Measurements from ENCODE around the gene COL6A2. TPM values are rescaled to one million over a fixed set of nuclear protein-coding genes. Genes with fewer than 3 reads are reported as not detected.
"Not testable (repeated sequence)": the region's sequence is repeated elsewhere in the genome, so short reads cannot be mapped to it uniquely, and the experiment has no call there.

Gene COL6A2
- polyA plus RNA-seq, 1 donor = 584 TPM

DNA sequence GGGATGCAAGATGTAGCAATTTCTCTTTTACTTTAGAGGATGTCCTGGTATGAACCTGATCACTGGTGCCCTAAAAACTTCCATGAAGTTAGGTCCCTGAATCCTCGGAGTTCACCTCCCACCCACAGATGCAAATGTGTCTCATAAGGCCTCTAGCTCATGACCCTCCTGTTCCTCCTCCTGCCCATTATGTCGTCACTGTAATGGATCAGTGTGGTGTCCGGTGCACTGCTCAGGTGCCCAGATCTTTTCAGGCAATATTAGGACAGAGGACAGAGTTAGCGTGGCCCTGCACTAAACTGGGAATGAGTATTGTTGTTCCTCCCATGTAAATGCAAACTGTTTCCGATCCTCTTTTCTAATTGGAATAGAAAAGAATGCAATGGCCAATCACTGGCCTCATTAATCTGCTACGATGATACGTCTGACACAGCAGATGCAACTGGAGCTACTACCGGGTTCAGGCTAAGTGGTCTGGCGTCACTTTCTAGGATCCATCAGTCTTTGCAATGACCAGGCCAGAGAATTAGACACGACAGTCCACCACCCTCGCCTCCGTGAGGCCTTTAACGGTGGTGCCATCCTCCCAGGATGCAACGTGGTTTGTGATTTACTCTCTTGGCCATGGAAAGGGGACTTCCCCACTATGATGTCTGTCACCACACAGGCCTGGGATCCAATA is 3.4 kb upstream of the COL6A2 start:
- DNase-seq = no peak

DNA sequence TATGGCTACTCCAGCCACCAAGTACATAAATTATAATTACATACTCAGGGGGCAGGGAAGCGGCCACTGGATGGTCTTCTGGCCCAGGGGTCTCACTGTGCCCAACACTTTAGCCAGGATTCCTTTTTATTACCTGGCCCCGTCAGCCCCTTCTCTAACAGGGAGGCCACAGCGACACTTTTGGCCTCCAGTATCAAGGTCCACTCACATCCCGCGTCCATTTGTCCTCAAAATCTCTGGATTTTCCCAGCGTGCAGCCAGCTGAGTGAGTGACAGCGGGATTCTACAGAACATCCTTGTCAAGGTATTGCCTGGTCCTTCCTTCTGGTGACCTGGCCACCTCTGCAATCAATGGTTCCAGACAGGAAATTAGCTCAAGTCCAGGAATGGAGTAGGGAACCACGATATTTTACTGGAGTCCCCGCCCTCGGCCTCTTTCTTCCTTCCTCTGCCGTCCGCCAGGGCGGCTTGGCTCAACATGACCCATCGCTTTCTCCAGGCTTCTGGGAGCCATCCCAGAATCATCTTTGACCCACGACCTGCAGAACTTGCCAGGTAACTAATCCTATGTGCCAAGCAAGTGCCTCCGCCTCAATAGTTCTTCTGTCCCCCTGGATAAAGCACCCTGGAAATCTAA is 2.7 kb upstream of the COL6A2 start:
- DNase-seq = no peak

DNA sequence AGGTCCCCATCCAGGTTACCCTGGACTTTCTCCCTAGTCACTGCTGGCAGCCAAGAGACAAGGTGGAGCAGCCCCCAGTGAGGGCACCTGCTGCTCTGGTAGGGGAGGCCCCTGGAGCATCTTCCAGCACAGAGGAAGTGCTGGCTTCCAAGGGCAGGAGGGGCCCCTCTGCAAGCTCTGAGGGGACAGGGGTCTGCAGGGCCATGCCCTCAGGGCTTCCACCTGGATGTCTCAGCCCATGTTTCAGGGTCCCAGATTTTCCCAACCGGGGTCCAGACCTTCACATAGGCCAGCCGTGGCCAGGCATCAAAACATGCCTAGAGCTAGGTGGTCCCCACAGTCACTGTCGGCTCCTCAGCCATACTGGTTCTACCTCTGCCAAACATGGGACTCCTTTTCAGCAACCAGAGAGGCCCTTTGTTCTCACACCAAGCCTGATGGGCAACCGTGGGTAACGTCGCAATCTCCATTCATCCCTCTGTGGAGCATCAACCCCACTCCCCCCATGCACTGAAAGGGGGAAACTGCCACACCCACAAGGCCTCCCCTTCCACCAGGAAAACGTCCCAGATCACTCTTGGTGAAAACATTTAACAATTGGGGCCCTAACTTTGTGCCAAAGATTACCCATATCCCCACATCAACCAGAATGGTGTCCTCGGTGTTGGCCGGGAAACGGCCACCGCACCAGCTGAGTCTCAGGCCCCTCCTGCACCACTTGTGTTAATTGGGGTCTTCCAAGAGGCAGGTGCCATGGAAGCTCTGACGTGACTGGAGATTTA is 1.9 kb upstream of the COL6A2 start:
- no peak for DNase-seq

DNA sequence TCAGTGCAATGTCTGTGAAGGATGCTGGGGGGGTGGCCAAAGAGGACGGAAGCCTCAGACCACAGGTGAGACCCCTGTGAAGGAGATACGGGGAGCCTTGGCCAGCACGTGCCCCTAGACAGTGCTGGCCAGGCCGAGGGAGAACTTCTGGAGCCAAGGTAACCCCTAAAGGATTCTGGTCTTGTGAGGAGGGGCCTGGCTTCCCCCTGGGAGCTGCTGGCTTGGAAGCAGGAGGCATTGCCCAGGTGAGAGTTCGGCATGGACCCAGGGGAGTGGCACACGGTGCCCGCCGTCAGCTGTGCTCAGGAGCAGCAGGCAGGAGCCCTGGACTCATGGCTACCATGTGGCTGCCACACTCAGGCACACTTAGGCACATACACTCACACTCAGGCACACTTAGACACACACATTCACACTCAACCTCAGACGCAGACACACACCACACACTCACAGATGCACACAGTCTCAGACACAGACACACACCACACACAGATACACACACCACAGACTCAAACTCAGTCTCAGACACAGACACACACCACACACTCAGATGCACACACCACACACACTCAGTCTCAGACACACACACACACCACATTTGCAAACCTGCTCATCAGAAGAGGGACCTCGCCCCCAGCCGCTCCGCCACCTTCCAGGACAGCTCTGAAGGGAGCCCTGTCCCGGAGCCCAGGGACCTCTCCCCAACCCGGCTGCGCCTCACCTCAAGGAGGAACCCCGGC is 1.1 kb upstream of the COL6A2 start:
- no peak for DNase-seq

DNA sequence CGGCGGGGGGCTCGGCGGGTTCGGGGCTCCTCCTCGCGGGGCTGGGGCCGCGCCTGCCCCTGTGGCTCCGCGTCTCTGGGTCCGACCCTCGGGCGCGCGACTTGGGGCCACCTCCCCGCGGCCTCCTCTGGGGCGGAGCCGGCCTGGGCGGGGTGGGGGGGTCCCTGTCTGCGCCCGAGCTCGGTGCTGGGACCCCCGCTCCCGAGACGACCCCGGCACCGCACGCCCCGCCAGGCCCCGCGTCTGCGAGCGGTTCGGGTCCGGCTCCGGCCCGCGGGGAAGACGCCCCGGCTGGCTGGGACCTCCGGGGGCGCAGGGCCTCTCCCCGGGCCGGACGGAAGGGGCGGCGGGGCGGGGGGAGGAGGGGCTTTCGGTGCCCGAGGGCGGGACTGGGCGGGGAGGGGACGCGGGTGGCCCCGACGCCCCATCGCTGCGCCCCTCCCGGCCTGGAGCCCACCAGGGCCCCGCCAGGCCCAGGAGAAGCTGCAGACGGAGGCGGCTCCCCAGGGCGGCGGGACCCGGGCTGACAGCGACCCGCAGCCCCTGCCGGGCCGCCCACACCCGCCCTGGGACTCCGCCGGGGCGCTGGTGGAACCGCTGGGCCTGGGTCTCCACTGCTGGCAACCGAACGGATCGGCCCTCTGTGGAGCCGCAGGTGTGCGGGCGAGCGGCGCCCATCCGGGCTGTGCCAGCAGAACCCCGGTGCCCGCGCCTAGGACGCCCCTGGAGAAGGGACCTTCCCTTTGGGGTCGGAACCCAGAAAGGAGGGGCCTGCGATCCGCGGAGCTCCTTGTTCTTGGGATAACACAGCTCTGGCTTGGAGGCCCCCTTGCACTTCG is 610 bp downstream of the COL6A2 start:
- no peak for DNase-seq

DNA sequence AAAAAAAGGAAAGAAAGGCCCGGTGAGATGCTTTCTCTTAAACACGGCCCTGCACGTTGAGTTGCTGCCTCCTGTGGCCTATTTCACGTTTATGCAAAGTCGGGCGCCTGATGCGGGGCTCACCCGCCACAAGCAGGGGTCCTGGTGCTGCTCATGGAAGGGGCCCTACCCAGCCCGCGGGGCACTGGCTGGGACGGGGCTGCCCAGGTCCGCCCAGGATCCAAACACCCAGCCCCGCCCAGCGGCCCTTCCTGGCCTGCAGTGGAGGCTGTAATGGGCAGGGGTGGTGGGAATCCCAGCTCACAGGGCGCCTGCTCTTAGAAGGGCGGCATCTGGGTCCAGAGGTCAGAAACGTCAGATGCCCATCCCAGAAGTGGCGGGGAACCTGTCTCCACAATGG is 1.6 kb downstream of the COL6A2 start:
- no peak for DNase-seq

DNA sequence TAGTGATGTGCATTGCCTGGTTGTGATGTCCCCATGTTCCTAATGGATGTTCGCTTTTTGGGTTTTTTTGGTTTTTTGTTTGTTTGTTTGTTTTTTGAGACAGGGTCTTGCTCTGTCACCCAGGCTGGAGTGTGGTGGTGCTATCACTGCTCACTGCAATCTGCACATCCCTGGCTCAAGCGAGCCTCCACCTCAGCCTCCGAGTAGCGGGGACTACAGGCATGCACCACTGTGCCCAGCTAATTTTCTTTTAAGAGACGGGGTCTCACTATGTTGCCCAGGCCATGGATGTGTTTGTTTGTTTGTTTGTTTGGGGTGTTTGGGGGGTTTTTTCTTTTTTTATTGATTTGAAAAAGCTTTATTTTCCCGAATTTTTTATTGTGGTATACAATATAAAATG is 2.1 kb downstream of the COL6A2 start:
- no peak for DNase-seq

DNA sequence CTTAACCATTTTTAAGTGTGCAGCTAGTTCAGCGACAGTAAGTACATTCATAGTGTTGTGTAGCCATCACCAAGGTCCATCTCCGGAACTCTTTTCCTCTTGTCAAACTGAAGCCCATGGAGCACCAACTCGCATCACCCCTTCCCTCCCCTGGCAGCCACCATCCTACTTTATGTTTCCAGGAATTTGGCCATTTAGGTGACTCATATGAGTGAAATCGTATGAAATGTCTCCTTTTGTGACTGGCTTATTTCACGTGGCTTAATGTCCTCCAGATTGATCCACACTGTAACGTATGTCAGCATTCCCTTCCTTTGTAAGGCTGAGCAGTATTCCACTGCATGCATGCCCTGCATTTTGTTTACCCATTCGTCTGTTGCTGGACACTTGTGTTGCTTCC is 2.5 kb downstream of the COL6A2 start:
- DNase-seq = no peak

DNA sequence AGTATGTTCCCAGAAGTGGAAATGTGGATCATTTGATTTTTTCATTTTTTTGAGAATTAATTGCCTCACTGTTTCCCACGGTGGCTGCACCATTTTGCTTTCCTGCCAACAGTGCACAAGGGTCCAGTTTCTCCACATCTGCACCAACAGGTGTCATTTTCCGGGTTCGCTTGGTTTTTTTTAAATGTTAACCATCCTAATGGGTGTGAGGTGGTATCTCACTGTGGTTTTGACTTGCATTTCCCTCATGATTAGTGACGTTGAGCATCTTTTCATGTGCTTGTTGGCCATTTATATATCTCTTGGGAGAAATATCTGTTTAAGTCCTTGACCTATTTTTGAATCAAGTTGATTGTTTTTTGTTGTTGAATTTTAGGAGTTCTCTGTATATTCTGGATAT is 3.0 kb downstream of the COL6A2 start:
- DNase-seq = no peak

DNA sequence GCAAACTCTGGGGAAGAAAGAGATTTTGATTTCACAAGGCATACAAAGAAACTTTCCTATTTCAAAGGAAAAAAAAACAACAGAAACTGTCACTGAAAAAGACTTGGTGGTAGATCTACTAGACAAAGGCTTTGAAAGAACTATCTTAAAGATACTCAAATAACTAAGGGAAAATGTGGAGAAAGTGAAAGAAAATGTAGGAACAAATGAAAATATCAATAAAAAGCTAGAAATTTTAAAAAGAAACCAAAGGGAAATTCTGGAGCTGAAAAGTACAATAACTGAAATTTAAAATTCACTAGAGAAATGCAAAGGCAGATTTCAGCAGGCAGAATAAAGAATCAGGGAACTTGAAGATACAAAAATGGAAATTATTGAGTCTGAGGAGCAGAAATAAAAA is 6.2 kb downstream of the COL6A2 start:
- DNase-seq = no peak

DNA sequence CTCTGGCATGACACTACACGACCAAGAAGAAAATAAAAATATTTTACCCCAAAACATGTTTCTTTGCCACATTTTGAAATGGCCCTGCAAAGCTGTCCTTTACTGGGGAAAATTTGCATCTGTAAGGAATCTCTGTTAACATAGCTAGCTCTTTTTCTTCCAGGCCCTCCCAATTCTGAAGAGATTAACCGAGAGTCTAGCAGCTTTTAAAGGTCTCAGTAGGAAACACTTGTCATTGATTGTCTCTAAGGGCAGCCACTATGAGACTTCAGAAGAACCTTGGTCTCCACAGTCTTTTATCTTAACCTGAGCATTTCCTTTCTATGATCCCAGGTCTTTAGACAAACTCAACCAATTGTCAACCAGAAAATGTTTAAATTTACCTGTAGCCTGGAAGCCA is 9.5 kb downstream of the COL6A2 start:
- not testable (repeated sequence) for DNase-seq

DNA sequence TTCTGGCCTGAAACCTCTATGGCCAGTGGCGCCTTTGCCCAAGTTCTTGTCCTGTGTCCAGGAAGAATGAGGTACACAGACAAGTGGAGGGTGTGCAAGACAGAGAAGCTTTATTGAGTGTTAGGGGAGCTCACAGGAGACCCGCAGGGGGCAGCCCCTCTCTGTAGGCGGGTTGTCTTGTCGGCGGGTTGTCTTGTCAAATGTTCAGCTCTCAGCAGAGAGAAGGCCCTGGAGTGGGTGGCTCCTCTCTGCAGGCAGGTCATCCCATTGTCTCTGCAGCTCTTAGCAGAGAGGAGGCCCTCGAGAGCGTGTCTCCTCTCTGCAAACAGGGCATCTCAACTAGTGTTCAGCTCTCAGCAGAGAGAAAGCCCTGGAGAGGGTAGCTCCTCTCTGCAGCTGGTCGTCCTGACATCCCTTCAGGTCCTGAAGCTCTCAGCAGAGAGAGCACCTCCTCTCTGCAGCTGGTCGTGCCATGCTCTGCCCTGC is 11.0 kb downstream of the COL6A2 start:
- no peak for DNase-seq

DNA sequence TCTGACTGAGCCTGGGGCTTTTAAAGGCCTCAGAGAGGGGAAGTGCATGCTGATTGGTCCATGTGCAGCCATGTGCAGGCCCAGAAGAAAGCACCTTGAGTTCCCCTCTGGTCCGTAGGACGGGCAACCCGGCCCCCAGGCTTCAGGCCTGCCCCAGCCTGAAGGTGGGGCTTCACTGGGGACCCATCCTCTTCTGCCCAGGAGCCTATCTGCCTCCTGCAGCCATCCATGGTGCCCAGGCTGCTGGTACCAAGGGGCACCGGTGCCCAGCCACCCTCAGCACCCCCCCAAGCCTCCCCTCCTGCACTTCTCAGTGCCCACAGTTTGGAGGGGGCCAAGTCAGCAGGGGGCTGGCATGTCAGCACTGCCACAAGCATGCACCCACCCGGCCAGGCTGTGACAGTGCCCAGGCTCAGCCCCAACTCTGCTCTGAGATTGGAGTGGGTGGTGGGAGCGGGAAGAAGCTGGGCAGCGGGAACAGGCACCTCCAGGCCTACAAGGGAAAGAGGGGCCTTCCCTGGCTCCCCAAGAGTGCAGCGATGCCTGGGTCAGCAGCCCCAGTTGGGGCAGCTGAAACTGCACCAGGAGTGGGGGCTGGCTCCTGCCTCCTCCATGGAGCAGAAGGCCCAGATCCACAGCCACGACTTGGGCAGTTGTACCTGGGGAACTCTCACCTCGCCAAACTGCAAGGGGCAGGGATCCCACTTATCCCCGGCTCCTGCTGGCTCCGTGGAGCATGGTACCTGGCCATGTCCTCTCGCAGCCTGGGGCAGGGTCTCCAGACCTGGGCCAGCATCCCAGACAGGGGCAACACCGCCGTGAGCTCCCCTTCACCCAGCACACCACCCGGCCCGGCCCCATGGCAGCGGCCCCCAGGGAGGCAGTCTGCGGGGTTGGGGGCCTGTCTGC is 11.7 kb downstream of the COL6A2 start:
- no peak for DNase-seq

DNA sequence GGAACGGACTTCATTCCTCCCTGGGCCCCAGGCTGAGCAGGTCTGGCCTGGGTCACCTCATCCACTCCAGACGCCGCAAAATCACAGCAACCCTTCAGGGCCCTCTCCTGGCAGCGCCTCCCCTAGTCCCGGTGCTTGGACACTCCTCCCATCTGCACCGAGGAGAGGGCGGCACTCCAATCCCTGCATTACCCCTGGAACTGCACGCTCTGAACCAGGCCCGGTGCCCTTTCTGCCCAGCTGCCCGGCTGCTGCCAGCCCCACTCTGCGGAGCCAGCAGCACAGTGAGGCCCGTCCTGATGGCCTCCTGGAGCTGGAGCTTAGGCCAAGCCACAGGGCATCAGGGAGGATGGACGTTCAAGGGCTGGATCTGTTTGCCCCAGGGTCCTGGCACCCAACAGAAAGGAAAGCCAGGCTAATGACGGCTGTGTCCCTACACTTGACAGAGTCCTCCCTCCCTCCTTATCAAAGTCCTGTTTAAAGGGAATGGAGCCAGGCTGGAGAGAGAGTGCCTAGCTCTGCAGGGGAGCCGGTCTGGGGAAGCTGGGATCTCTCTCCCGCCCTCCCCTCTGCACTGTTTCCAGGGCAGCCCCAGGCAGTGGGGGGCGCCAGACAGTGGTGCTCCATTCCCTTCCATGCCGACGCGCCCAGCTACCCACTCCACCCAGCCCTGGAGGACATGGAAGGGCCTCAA is 12.7 kb downstream of the COL6A2 start:
- DNase-seq = no peak

DNA sequence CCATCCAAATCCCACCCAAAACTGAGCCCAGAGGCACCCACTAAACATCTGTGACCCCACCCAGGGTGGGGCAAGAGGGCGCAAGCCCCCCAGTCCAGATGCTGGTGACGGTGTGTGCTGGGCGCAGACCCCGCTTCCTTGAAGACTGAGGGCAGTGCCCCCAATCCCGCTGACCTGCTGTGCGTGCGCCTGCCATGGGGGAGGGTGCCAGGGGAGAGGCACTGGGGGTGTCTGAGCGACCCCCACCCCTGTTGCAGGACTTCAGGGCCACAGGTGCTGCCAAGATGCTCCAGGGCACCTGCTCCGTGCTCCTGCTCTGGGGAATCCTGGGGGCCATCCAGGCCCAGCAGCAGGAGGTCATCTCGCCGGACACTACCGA is 13.3 kb downstream of the COL6A2 start:
- DNase-seq = no peak

DNA sequence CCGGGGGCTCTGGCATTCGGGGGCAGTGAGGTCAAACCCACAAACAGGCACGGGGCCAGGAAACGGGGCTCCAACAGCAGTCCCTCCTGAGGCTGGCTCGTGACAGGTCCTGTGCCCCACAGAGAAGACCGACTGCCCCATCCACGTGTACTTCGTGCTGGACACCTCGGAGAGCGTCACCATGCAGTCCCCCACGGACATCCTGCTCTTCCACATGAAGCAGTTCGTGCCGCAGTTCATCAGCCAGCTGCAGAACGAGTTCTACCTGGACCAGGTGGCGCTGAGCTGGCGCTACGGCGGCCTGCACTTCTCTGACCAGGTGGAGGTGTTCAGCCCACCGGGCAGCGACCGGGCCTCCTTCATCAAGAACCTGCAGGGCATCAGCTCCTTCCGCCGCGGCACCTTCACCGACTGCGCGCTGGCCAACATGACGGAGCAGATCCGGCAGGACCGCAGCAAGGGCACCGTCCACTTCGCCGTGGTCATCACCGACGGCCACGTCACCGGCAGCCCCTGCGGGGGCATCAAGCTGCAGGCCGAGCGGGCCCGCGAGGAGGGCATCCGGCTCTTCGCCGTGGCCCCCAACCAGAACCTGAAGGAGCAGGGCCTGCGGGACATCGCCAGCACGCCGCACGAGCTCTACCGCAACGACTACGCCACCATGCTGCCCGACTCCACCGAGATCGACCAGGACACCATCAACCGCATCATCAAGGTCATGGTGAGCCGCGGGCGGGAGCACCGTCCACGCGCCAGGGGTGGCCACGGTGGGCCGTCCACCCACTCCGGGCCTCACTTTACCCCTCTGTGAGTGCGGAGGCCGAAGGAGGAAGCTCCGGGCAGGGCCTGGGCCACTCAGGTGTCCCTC is 14.2 kb downstream of the COL6A2 start:
- DNase-seq = no peak

DNA sequence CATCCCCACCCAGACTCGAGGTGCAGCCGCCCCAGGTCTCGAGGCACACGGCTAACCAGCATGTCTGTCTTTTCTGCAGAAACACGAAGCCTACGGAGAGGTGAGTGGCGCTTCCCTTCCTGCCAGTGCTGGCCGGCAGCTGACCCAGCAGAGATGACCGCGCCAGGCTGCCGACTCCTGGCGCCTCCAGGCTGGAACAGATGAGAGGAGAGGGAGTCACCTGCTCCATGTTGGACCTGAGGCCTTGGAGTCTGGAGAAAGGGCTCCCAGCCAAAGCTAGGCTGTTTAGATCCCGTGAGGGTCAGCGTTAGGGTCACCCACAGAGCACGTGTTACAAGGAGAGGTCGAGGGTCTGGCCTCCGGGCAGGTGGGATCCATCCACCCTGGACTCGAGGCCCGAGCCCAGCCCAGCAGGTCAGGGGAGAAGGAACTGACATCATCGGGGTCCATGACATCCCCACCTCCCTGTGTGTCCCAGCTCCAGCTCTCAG is 14.9 kb downstream of the COL6A2 start:
- no peak for DNase-seq

DNA sequence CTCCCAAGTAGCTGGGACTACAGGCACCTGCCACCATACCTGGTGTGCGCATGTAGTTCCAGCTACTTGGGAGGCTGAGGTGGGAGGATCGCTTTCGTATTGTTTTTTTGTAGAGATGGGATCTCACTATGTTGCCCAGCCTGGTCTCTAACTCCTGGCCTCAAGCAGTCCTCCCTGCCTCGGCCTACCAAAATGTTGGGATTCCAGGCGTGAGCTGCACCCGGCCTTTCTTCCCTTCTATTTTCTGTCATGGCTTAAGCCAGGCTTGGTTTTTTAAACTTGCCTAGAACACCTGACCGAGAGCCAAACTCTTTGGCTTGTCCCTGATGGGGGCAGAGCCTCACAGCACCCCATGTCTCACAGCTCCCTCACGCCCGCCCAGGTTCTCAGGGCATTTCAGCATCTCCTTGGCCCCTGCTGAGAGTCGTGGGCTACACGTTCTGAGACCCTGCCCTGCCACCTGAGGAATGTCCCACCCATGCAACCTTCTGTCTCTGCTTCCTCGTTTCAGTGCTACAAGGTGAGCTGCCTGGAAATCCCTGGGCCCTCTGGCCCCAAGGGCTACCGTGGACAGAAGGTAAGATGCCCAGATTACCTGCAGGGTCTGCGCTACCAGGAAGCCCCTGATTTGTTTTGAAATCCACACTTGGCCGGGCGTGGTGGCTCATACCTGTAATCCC is 15.7 kb downstream of the COL6A2 start:
- DNase-seq = no peak

DNA sequence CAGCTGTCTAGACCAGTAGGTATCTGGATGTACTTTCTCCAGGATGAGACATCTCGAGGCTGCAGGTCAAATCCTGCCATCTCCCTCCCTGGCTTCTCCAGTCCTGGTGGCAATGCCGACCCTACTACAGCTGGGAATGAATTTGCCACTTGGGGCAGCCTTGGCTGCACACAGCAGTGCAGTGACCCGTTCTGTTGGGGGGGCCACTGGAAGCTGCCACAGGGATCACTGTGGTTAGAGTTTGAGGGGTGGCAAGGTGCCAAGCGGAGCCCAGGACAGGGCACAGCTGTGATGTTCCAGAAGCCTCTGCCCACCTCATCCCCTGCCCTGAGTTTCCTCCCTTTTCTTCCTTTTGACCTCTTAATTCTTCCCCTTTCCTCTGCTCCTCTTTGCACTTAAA is 17.1 kb downstream of the COL6A2 start:
- no peak for DNase-seq
